HG03442 (cell line): Measurements from ENCODE around the gene PEPD.

Source experiments
- ATAC-seq: cut with Tn5 transposase; IDR thresholded peaks from one replicate; pipeline ENCODE4 v1.9.1; 2021; ENCODE audit warnings: mild to moderate bottlenecking, moderate library complexity; ENCODE audit not compliant: unreplicated experiment

PEPD gene

GRCh38 chr19:33512580-33513137, 8.9 kb downstream of the PEPD start:
- no peak for ATAC-seq

GRCh38 chr19:33512021-33512420, 9.6 kb downstream of the PEPD start:
- ATAC-seq, result no peak

GRCh38 chr19:33511346-33511745, 10.2 kb downstream of the PEPD start:
- ATAC-seq, result no peak

GRCh38 chr19:33510462-33511194, 11.0 kb downstream of the PEPD start:
- no peak for ATAC-seq

- no peak for ATAC-seq
These were observed 11.8 kb downstream of the PEPD start for GRCh38 chr19:33509774-33510173.

- ATAC-seq, result no peak
These were observed 12.5 kb downstream of the PEPD start for GRCh38 chr19:33508941-33509614.

GRCh38 chr19:33508431-33508830, 13.2 kb downstream of the PEPD start:
- ATAC-seq, result no peak

- ATAC-seq, result no peak
These were observed 13.6 kb downstream of the PEPD start for GRCh38 chr19:33508009-33508408.

- ATAC-seq, result no peak
These were observed 14.3 kb downstream of the PEPD start for GRCh38 chr19:33507021-33507956.

- ATAC-seq, result no peak
These were observed 15.1 kb downstream of the PEPD start for GRCh38 chr19:33506498-33506897.

GRCh38 chr19:33505823-33506222, 15.8 kb downstream of the PEPD start:
- ATAC-seq, result no peak

GRCh38 chr19:33505148-33505547, 16.4 kb downstream of the PEPD start:
- no peak for ATAC-seq

GRCh38 chr19:33504058-33504444, 17.5 kb downstream of the PEPD start:
- ATAC-seq, result no peak

GRCh38 chr19:33503433-33504057, 18.0 kb downstream of the PEPD start:
- no peak for ATAC-seq

GRCh38 chr19:33503030-33503429, 18.6 kb downstream of the PEPD start:
- no peak for ATAC-seq

- ATAC-seq, result no peak
These were observed 19.1 kb downstream of the PEPD start for GRCh38 chr19:33502521-33502920.

GRCh38 chr19:33501693-33502356, 19.8 kb downstream of the PEPD start:
- no peak for ATAC-seq

GRCh38 chr19:33500991-33501390, 20.6 kb downstream of the PEPD start:
- no peak for ATAC-seq

- ATAC-seq, result no peak
These were observed 21.0 kb downstream of the PEPD start for GRCh38 chr19:33500586-33500985.
